Fibroblast of gingiva (primary cell): ENCODE measurements around the gene RELCH.

Experiments
- DNase-seq: peaks from one replicate; pipeline ENCODE4 v3.0.0-alpha.2; 2011; ENCODE audit warnings: low read depth

The RELCH gene

DNA sequence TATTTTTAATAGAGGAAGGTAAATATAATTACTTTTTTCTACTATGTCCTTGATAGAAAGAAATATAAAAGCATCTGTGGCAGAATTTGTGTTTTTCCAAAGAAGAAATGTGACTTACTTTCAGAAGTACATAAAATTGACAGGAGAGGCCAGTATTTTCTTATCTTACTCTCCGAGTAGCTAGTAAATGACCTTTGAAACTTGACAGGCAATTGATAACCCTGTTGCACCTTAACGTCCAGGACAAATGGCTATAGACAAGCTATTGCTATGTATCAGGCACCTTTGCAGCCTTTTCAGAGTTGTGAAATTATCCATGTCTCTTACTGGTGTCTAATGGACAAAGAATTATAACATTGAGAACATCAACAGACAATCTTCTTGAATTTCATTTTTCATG, 75.0 kb downstream of the RELCH start:
- no peak for DNase-seq

DNA sequence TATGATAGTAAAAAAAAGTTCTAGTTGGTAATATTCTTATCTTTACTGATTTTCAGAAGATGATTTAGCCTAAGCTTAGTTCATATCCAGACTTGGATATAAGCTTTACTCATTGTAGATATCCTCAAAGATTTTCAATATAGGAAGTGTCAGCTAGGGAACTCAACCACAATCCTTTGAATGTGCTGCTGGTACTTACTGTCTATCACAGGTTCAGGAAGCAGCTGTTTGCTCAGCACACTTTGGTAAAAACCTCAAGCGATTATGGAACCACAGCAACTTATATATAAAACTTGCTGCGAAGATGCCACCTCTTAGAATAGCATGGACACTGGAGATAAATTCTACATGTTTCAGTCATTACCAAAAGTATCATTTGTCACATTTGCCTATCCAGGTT, 77.9 kb downstream of the RELCH start:
- DNase-seq: no peak

DNA sequence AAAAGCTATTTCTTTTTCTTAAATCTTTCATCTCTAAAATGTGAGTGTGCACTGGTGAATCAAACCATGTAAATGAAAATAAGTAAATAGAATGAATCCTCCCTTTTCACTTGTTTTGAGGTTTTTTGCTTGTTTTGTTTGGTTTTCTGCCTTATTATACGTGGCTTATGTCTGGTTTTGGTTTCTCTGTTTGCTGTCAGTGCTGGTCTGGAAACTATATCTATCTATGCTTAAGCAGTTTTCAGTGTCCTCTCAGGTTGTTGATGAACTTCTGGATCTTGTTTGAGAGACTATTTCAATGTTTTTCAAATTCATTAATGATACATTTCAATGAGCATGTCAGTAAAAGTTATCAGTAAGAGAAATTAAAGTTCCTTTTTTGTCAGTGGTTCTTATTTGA, 90.0 kb downstream of the RELCH start:
- DNase-seq: no peak

DNA sequence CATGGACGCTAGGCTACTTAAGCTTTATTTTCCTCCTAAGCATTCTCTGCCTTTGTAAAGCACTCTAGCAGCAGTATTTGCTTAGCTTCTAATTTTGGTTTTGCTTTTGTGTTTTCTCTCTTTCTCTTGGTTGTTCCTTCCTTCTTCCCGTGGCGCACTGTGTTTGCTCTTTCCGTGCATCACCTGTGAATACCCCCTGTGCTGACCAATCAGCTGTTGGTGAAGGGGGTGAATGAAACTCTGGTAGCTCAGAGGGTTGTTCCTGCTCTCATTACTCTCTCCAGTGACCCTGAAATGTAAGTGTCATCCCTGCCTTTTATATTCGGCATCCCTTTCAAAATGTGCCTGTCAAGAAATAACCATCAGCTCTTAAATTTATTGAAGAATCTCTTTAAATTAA, 92.5 kb downstream of the RELCH start:
- DNase-seq: no peak

DNA sequence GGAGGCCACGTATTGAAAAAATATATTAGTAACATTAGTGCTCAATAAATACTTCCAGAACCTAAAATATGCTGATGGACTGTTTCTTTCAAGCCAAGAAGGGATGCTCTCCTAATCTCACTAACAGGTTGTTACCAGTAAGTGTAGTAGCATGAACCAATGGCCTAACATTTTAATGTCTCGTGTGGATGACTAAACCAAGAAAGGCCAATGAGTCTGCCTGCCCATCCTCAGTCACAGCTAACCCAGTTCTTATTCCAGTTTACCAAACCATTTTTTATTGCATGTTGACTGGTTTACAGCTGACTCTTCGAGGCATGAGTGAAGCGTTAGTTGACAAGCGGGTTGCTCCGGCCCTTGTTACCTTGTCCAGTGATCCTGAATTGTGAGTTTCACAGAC, 93.0 kb downstream of the RELCH start:
- no peak for DNase-seq

DNA sequence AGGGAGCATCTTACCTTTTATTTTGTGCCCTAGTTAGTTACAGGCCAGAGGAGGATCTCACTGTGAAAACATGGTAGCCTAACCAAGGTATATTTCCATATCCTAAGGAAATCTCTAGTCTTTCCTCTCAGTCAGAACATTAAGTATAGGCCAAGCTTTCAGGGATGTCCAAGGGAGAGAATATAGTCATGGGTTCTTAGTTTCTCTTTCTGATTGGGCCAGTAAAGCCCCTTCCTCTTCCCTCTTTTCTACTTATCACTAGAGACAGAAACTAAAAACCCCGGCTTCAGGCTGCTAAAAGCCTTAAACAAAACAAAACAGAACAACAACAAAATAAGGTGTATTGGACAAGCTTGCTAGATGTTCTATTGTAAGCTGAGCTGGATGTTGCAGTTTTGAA, 93.7 kb downstream of the RELCH start:
- DNase-seq: no peak

DNA sequence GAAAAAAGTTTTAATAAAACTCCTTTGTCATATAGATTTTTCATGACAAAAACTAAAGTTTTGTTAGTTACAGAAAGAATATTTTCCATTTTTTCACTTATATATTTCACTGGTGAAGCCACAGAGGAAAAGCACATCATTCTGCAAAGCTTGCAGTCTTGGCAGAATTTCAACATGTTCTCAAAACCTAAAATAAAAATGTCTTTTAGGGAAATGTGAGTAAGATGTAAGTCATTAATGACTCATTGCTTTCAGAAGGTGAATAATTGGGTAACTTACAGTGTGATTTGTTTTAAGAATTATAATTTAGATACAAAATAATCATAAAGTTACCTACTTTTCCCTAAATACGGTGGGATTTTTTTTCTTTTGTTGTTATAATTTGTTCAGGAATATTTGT, 94.6 kb downstream of the RELCH start:
- peak; percentile 71 for DNase-seq

DNA sequence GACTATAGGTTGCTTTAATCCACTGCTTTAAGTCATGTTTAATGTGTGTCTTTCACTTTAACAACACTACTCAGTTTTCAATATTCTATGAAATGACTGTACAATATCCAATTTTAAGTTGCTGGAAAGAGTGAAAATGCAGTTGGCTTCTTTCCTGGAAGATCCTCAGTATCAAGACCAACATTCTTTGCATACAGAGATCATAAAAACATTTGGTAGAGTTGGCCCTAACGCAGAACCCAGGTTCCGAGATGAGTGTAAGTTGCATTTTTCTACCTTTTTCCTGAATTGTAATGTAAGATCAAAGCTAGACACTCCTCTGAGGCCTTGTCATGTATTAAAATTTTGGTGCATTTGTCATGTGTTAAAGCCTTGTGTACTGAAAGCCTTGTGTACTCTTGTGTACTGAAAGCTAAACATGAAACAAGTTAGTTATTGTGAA, 95.2 kb downstream of the RELCH start:
- DNase-seq: peak; percentile 75

DNA sequence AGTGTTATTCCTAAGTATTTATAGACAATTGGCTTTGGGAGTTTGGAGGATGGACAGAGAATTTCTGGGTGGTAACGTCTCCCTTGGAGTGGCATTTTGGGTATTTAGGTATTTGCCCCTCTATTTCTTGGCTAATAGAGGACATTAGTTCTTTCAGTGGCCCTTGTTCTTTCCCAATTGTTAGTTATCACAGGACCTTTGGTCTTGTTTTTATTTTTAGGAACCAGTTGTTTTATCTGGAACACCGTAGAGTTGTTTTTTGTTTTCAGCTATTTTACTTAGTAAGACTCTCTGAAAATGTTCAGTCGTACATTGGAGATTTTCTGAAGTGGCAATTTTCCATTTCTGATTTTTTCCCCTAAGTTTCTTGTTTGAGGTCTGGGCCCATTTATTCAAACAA, 97.6 kb downstream of the RELCH start:
- no peak for DNase-seq

DNA sequence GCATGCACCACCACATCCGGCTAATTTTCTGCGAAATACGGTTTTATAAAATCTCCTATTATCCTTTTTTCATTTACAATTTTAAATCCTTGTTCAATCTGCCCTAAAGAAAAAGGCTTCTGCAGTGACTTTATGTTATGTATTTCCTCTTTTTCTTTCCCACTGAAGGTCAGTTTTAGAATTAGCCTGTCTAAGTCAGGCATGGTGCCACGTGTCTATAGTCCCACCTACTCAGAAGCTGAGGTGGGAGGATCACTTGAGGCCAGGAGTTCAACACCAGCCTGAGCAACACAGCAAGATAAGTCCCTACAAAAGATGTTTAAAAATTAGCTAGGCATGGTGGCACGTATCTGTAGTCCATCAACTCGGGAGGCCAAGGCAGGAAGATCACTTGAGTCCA, 98.2 kb downstream of the RELCH start:
- DNase-seq: no peak

DNA sequence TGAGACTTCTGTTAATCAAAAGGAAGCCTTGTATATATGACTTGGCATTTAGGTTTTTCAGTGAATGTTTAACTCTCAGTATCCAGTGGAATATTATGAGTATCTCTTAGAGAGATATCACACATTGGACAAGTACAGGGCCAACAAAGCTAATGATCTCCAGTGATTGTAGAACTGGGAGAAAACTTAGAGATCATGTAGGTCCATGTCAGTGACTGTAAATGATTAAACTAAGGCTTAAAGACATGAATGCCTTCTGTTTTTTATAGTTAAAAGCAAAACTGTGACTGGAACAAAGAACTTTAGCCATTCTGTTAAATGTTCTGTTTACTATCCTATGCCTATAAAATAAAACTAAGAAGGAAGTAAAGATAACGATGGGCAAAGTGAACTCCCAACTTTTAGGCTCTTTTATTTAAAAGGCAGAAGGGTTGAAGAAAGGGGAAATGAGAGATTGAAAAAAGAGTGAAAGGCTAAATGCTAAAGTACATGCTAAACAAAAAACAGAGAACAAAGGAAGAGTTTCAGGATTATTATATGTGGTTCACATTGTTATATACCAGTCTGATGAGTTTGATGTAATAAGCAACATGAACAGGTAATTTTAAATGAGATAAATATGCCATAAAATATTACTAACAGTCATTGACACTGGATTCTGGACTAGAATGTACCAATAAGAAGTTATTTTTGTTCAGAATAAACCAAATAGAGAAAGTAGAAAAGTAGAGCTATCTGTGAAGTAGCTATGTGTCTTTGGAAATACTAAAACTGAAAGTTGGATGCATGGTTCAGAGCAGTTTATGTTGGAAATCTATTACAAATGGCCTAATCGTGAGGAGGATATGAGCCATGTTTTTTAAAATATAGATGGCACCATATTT, 101.0 kb downstream of the RELCH start:
- DNase-seq: no peak

DNA sequence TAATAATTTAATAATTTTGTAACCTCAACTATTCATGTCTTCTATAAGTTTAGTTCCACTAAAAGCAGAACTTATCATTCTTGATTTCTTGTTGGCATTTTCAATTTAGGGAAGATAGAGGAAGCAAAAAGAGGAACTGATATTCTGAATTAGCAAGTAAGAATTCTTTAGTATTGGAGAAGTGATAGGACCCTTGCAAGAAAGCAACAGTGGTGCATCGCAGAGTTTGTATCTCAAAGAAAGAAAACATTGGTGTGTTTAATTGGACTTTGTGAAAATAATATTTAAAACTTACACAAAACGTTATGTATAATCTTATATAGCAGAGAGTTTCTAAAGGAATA, 101.6 kb downstream of the RELCH start:
- no peak for DNase-seq

DNA sequence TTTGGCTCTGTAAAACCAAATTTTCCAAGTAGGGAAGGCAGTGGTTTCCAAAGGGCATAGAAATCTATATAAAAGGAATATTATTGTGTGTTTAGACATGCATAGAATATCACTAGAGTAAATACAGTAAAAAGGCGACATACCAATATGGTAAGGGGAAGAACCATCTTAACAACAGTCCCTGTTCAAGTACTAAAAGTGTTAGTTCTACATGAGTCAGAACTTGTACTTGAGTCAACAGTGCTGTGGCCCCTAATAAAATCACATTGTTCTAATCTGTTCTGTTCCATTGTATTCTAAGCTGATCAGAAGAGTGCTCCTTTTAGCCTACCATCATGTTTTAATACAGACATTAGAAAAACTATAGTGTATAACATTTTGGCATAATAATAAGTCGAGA, 102.0 kb downstream of the RELCH start:
- no peak for DNase-seq

DNA sequence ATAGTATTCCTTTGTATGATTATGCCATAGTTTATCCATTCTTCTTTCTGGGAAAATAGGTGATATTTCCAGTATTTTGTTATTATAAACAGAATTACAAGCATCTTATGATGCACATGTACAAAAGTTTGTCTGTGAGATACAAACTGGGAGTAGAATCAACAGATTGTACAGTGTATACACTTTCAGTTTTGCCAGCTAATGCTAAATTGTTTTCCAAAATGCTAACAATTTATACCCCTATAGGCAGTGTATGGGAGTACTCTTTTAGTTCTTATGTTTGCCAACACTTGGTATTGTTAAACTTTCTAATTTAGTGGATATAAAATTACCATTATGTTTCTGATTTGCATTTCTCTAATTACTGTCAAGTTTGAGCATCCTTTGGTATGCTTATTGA, 107.0 kb downstream of the RELCH start:
- no peak for DNase-seq

DNA sequence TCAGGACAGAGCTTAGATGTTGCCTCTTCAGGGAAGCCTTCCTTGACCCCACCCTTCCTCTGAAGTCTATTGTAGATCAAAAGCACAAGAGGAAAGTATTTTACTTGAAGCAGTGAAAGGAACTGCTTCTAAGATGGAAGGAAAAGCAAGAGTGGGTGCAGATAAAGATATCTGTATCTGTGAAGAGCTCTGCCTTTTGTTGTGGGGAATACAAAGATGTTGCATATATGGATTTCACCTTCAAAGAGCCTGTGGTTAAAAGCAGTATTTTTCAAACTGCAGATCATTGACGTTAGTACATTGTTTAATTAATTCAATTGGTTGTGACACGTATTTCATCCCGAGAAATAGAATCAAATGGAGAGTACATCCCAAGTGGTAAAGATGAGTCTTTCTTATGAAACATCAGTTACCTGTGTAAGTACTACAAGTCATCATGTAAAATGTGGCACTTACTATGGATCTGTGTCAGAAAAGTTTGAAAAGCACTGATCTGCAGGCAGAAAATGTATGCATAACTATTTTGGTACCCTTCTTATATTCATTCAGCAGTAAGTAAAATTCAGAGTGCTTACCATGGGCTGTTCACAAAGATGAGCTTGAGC, 113.4 kb downstream of the RELCH start:
- no peak for DNase-seq

DNA sequence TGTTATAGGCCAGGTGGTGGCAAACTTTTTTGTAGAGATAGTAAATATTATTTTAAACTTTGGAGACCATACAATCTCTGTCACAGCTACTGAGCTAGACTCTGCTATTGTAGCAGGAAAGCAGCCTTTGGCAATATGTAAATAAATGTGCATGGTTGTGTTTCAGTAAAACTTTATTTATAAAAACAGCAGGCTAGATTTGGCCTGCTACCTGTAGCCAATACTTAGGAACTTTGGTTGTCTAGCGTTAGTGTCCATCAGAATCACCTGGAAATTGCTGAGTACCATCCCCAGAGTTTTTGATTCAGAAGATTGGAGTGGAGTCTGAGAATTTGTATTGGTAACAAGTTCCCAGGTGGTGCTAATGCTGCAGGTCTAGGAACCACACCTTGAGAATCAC, 114.3 kb downstream of the RELCH start:
- DNase-seq: no peak

DNA sequence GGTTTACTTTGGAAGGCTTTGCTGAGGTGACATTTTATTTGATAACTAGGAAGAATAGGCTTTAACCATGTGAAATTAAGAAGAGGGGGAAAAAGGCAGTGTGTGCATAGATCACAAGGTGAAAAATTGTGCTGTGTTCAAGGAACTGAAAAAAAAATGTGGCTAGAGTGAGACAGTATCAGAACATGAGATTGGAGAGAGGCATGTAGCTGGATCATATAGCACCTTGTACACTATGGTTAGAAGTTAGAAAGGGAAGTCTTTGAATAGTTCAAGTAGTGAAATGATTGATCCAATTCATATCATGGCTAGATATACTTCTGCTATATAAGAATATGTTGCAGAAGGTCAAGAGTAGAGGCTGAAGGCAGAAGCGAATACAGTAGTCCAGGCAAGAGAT, 125.8 kb downstream of the RELCH start:
- no peak for DNase-seq

DNA sequence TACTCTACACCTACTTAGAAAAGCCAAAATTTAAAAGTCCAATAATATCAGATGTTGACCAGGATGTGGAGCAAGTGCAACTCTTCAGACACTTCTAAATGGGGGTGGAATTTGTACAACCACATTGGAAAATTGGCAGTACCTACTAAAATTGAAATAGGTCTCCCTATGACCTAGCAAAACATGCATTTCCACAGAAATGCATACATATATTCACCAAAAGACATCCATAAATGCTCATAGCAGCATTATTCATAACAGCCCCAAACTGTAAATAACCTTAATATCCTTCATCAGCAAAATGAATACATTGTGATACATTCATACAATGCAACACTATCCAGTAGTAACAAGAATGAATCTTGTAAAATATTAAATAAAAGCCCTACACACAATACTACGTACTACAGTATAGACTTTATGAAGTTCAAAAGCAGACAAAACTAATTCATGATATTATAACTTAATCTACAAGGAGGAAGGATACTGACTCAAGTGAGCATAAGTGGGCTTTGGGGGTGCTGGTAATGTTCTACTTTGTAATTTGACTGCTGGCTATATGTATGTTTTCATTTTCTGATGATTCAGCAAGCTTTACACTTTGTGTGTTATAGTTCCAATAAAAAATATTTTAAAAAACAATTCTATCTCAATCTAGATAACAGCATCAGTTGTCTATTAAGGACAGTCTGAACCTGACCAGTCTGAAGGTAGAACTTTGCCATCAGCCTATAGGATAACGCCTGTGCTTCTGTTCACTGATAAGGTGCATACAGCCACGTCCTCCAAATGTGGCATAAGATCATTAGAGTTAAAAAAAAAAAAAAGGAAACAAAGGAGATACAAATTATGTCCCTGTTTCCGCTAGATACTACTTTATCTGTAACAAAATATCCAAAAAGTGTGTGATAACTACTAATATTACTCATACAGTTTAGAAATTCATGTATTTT, 131.4 kb downstream of the RELCH start:
- DNase-seq: no peak

DNA sequence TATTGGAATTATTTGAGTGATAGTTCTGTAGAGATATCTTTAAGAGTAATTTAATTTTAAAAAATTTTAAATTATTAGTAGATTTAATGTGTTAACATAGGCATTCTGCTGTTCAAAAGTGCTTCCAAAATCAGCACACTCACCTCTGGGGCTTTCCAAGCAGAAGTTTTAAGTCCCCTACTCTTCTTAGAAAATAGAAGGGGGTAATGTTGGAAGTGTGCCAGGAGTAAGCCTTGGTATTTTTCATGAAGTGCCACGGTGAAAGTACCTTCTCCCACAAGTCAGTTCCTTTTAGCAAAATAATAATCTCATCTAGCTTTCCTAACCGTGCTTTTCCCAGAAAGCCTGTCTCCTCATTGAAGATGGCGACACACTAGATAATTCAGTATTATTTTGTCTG, 134.1 kb downstream of the RELCH start:
- DNase-seq: no peak

DNA sequence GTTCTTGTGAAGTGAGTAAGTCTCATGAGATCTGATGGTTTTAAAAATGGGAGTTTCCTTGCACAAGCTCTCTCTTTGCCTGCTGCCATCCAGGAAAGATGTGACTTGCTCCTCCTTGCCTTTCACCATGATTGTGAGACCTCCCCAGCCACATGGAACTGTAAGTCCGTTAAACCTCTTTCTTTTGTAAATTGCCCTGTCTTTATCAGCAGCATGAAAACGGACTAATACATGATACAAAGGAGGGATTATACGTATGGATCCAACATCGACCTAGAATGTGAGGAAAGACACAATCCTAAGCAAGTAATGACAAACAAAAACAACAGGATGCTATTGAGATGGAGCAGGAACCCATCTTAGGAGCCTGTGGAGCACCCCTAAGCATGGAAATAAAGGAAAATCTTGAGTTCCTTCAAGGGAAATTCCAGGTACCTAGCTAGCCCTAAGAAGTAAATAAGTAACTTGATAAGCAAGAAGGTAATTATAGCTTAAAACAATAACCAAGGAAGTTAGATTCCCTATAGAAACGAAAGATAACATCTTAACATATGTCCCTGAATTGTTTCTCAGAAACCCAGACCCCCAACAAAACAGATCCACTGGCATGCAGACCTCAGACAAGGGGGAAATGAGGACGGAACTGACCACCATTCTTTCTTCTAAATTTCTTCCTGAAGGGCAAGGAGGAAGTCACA, 136.6 kb downstream of the RELCH start:
- no peak for DNase-seq

DNA sequence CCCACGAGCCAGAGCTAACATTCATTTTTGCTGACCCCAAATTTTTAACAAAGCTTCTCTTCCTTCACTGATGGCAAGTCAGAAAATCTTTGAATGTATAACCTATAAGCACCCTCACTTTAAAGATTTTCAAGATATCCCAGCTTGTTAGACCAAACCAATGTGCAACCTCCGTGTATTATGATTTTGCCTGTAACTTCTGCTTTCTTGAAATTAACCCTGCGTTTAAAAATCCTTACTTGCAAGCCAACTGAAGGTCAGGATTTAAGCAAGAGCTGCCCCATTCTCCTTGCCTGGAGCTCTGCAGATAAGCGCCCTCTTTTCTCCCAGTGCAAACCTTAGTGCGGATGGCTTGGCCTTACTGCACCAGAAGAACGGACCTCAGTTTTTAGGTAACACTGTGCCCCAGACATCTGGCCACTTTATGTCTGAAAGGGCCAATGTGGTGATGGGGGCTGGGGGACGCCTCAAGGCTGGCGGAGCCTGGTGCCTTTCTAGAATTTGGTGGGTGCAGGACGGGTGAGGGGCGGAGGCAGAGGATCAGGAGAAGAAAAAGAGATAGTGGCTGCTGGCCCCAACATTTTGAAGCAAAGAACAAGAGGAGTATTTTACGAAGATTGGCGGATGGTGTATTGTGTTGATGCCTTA, 137.2 kb downstream of the RELCH start:
- DNase-seq: no peak
